Nephron (organoid): ENCODE data around the gene UBP1.
"Not testable (repeated sequence)": the region's sequence is repeated elsewhere in the genome, so short reads cannot be mapped to it uniquely, and the experiment has no call there.

ENCODE experiments used
- H3K27ac Mint-ChIP-seq, 3 experiments: 2 replicates each; pipeline ENCODE4 v1.8.0; 2020; ENCODE audit warnings: mixed read lengths in 3 of 3, mild to moderate bottlenecking in 2 of 3, moderate library complexity in 1 of 3
- H3K27me3 Mint-ChIP-seq: 2 replicates; pipeline ENCODE4 v1.8.0; 2021; ENCODE audit warnings: low read depth, mild to moderate bottlenecking, moderate library complexity, mixed read lengths
- H3K36me3 Mint-ChIP-seq: 2 replicates; pipeline ENCODE4 v1.8.0; 2020; ENCODE audit warnings: low read depth, mixed read lengths
- H3K4me1 Mint-ChIP-seq: 2 replicates; pipeline ENCODE4 v1.8.0; 2020; ENCODE audit warnings: mixed read lengths
- H3K4me3 Mint-ChIP-seq, 3 experiments: 2 replicates each; pipeline ENCODE4 v1.8.0; 2020; ENCODE audit warnings: mild to moderate bottlenecking in 3 of 3, mixed read lengths in 3 of 3, moderate library complexity in 2 of 3
- H3K9me3 Mint-ChIP-seq: 2 replicates; pipeline ENCODE4 v1.8.0; 2020; ENCODE audit warnings: mixed read lengths
- CTCF ChIP-seq, 3 experiments: fragments of 200-600 bp; sonication (generic); IDR thresholded peaks; one replicate each; pipeline ENCODE4 v1.5.0; 2021; ENCODE audit warnings: antibody characterized with exemption in 3 of 3; ENCODE audit not compliant: unreplicated experiment in 3 of 3

UBP1 gene

GRCh38 chr3:33453331-33453761, 13.1 kb upstream of the UBP1 start:
- Mint-ChIP-seq H3K36me3 (peaks cover 75% of the 10 kb centered on the region), H3K27me3 (no peaks in the 10 kb centered on the region), H3K9me3 (peaks cover 16% of the 10 kb centered on the region), H3K27ac (no peak overlapping the region), H3K4me3 (no peak overlapping the region), H3K4me1 (peaks cover 8% of the 10 kb centered on the region)
- TF ChIP-seq CTCF (IDR thresholded peaks at IDR 0.05; ENCODE audit: unreplicated experiment in 3 of 3), result no peak

- not testable (repeated sequence) for H3K9me3 Mint-ChIP-seq, H3K4me3 Mint-ChIP-seq, H3K27ac Mint-ChIP-seq, H3K27me3 Mint-ChIP-seq
- peaks cover 20% of the 10 kb centered on the region for H3K4me1 Mint-ChIP-seq
- peaks cover 68% of the 10 kb centered on the region for H3K36me3 Mint-ChIP-seq
These were observed 11.8 kb upstream of the UBP1 start for GRCh38 chr3:33451994-33452393.

- no peak for TF ChIP-seq CTCF (IDR thresholded peaks at IDR 0.05; ENCODE audit: unreplicated experiment in 3 of 3)
- H3K9me3 Mint-ChIP-seq, result no peaks in the 10 kb centered on the region
- peak overlapping the region; percentile 93 to 100 (median 96) for H3K4me3 Mint-ChIP-seq
- H3K36me3 Mint-ChIP-seq, result peaks cover 32% of the 10 kb centered on the region
- peak overlapping the region; percentile 89 to 98 (median 94) for H3K27ac Mint-ChIP-seq
- peaks cover 20% of the 10 kb centered on the region for H3K4me1 Mint-ChIP-seq
- no peaks in the 10 kb centered on the region for H3K27me3 Mint-ChIP-seq
These were observed 7.8 kb upstream of the UBP1 start for GRCh38 chr3:33447958-33448357.

GRCh38 chr3:33447256-33447625, 7.0 kb upstream of the UBP1 start:
- H3K27me3 Mint-ChIP-seq, H3K9me3 Mint-ChIP-seq: not testable (repeated sequence)
- Mint-ChIP-seq H3K4me3 (peak overlapping the region; percentile 93 to 100 (median 96)), H3K4me1 (peaks cover 20% of the 10 kb centered on the region), H3K36me3 (peaks cover 25% of the 10 kb centered on the region), H3K27ac (peak overlapping the region; percentile 89 to 98 (median 94))

GRCh38 chr3:33442190-33442589, 2.0 kb upstream of the UBP1 start:
- Mint-ChIP-seq H3K27me3 (no peaks in the 10 kb centered on the region), H3K4me1 (peaks cover 22% of the 10 kb centered on the region), H3K9me3 (no peaks in the 10 kb centered on the region), H3K4me3 (peak overlapping the region; percentile 51 to 99 (median 99)), H3K36me3 (no peaks in the 10 kb centered on the region), H3K27ac (peak overlapping the region; percentile 99 to 100 (median 99))
- no peak for TF ChIP-seq CTCF (IDR thresholded peaks at IDR 0.05; ENCODE audit: unreplicated experiment in 3 of 3)

- peak overlapping the region; percentile 99 to 100 (median 99) for H3K4me3 Mint-ChIP-seq
- no peaks in the 10 kb centered on the region for H3K27me3 Mint-ChIP-seq
- no peaks in the 10 kb centered on the region for H3K9me3 Mint-ChIP-seq
- H3K4me1 Mint-ChIP-seq, result peaks cover 29% of the 10 kb centered on the region
- TF ChIP-seq CTCF (IDR thresholded peaks at IDR 0.05; ENCODE audit: unreplicated experiment in 3 of 3), result no peak
- peak overlapping the region; percentile 99 to 100 (median 99) for H3K27ac Mint-ChIP-seq
- H3K36me3 Mint-ChIP-seq, result no peaks in the 10 kb centered on the region
These were observed 1.2 kb upstream of the UBP1 start for GRCh38 chr3:33441225-33441976.
